ENCODE results near the gene MED20.

DNA sequence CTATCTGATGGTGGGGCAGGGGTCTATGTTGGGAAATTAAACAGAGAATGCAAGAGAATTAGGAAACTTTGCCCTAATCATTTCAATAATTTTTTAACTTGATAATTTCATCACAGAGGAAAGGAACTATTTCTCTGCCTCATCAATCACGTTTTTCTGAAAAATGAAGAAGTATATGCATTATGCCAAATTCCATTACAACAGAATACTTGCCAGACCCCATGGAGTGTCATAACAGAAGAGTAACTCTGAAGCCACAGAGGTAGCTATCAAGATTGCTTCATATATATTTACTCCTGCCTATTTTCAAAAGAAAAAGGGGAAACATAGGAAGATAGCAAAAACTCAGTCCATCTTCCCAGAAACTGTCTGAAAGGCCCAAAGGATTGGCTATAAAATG is 20.1 kb downstream of the MED20 start:
- TF ChIP-seq CTCF (IDR thresholded peaks at IDR 0.05) (no peak), POLR2AphosphoS5 (IDR thresholded peaks at IDR 0.05) (no peak), POLR2A (IDR thresholded peaks at IDR 0.05) (no peak)

Data from gastroesophageal sphincter (tissue), 3 donors.